Measurements from ENCODE around the gene ANLN.
"Not testable (repeated sequence)": the region's sequence is repeated elsewhere in the genome, so short reads cannot be mapped to it uniquely, and the experiment has no call there.

The ANLN gene

DNA sequence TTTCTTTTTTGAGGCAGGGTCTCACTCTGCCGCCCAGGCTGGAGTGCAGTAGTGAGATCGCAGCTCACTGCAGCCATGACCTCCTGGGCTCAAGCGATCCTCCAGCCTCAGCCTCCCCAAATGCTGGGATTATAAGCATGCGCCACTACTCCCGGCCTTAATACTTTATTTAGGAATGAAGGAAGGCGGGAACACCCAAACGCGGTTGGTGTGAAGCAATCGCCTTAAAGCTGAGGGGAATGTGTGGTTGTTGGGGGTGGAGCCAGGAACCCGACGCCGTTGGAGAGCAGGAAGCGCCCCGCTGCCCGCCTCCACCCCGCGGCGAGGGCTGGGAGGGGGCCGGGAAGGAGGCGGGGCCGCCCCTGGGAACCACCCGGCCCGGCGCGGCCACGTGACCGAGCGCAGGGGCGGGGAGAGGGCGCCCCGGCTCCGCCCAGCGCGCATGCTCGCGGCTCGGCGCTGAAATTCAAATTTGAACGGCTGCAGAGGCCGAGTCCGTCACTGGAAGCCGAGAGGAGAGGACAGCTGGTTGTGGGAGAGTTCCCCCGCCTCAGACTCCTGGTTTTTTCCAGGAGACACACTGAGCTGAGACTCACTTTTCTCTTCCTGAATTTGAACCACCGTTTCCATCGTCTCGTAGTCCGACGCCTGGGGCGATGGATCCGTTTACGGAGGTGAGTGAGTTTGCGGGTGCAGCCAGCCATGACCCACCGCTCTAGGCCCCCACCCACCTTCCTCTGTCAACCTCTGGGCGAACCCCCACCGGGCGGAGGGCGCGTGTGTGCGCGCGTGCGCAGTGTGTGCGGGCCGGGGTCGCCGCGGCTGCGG, at the start of gene ANLN:
ANLN (plus strand) TSS at position 492 of the 828 bp plus-strand sequence; CDS start at position 657, 165 bp downstream.
- DNase-seq (ENCODE audit: low read depth), result peak; percentile 72

DNA sequence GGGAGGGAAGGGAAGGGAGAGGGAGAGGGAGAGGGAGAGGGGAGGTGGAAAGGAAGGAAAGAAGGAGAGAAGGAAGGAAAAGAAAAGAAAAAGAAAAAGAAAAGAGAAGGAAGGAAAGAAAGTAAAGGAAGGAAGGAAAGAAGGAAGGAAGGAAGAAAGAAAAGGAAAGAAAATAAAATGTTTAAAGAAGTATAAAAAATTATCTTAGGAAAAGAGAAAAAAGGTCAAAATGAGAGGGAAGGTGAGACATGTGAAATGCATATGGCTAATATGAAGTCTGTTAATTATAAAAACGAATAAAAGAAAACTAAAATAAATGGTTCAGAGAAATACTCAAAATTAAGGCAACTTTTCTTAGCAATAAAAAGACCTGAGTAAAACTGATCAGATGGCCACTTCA, 46.1 kb upstream of the ANLN start:
- DNase-seq (ENCODE audit: low read depth), result no peak

DNA sequence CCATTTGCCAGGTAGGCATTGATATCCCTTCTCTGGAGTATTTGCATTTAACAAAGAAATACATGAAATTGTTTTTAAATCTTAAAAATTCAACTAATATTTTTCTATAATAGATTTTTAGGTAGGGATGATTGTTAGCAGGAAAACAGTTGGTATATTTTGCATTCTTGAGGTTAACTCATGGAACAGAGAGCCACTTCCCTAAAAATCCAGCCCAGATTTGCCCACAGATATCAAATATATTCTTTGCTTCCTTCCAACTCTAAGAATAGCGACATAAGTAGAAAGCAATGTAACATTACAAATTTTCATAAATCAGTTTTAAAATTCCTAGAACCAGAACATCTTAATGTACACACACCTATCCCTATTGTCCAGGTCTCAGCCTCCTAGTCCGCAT, 45.0 kb upstream of the ANLN start:
- DNase-seq (ENCODE audit: low read depth), result no peak

DNA sequence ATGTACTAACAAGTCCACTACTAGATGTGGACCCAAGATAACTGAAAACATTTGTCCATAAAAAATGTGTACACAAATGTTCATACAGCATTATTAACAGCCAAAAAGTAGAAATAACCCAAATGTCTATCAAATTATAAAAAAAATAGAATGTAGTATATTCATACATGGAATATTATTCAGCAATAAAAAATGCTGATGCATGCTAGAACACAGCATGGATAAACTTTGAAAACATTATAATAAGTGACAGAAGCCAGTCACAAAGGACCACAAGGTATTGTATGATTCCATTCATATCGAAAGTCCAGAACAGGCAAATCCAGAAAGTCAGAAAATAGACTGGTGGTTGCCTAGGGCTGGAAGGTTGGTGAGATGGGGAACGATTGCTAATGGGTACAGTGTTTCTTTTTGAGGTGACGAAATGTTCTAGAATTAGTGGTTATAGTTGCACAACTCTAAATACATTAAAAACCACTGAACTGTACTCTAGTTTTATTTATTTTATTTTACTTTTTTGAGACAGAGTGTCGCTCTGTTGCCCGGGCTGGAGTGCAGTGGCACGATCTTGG, 43.3 kb upstream of the ANLN start:
- no peak for DNase-seq (ENCODE audit: low read depth)

DNA sequence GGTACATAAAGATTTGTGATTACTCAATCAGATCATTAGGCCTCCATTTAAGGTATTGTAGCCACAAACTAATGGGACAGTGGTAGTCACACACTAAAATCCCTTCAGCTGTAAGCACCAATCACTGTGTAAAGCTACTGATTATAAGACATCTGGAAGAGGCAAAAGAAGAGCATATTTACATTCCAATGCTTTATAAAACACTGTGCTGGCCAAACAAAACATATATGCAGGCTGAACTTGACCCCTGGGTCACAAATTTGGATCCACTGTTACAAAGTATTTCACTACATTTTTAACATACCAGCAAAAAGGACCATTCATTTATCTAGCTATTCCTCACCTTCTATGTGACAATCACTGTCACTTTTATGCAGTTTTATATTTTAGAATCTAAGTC, 41.4 kb upstream of the ANLN start:
- no peak for DNase-seq (ENCODE audit: low read depth)

GRCh38 chr7:36348771-36349170, 40.9 kb upstream of the ANLN start:
- DNase-seq (ENCODE audit: low read depth), result no peak

- DNase-seq (ENCODE audit: low read depth), result no peak
Observed at GRCh38 chr7:36349626-36350025, 40.0 kb upstream of the ANLN start.

DNA sequence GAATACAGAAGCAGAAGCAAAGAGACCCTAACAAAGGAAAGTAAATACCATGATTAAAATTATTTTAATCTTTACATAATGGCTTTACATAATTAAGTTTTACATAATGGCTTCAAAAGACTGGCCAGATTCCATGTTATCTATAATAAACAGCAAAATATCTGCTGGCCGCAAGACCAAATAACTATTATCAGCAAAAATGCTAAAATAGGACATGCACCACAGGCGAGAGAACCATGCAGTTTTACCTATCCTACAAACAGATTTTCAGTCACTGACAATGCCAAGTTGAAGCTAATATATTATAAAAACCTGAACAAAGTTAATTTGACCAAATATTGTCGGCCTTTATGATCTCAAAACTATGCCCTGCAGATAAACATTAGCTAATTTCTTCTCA, 34.2 kb upstream of the ANLN start:
- no peak for DNase-seq (ENCODE audit: low read depth)

GRCh38 chr7:36357054-36357453, 32.6 kb upstream of the ANLN start:
- no peak for DNase-seq (ENCODE audit: low read depth)

GRCh38 chr7:36358589-36358988, 31.1 kb upstream of the ANLN start:
- DNase-seq (ENCODE audit: low read depth), result no peak

DNA sequence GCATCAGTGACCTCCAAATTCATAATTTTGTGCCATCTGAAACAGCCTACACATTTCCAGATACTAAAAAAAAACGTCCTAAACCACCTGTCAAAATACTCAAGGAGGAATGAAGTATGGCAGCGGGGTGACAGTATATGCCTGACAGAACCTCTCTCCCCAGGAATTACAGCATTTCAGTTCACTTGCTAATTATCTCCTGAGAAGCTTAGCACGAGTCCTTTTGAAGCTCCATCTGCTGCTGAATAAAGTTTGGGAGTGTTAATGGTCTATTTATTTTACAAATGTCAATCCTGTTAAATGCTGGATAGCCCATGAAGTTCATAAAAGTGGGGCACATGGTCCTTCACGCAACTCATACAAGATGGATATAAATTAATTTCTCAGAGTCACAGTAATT, 29.4 kb upstream of the ANLN start:
- no peak for DNase-seq (ENCODE audit: low read depth)

DNA sequence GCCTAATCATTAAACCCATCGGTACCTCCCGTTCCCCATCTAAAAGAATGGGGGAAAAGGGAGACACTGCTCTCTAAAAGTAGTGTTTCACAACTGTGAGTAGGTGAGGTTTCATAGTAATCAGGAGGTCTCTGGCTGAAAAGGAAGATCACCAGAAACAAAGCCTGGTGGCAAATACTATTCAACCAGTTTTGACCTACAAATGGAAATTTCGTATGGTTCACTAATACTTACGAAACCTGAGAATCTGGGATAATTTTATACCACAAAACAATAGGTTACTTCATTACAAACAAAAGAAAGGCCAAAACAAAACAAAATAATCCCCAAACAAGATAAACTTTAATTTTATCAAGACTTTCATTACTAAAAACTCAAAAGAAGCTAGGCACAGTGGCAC, 28.4 kb upstream of the ANLN start:
- no peak for DNase-seq (ENCODE audit: low read depth)

GRCh38 chr7:36363515-36363914, 26.1 kb upstream of the ANLN start:
- DNase-seq (ENCODE audit: low read depth), result no peak

DNA sequence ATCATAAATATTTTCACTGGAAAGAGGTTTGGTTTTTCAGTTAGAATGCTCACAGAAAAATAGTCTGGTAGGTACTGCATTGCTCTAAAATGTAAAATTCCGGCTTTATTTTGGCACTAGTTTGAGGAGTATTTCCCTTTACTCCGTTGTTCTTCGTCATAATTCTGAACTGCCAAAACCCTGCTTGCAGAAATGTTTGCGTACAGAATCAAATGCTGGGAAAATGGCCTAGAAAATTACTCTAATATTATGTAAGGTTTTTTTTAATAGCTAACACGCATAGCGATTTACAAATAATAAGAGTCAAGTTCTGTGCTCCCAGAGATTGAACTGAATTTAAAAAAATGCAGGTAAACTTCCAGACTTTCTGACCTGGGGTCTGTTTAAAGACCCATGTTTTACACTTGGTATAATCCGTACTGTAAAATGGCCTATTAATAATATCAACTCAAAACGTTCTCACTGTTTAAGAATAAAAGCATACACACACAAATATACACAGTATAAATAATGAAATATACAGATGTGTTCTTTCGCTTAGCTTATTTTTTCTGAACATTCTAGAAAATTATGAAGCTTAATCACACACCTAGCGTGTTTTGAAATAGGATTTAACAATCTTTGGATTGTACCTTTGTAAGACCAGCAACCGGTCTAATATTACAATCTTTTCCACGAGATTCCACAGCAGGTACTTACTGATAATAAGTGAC, 23.5 kb upstream of the ANLN start:
- no peak for DNase-seq (ENCODE audit: low read depth)

- peak; percentile 88 for DNase-seq (ENCODE audit: low read depth)
Observed at GRCh38 chr7:36366718-36367560, 22.7 kb upstream of the ANLN start.

DNA sequence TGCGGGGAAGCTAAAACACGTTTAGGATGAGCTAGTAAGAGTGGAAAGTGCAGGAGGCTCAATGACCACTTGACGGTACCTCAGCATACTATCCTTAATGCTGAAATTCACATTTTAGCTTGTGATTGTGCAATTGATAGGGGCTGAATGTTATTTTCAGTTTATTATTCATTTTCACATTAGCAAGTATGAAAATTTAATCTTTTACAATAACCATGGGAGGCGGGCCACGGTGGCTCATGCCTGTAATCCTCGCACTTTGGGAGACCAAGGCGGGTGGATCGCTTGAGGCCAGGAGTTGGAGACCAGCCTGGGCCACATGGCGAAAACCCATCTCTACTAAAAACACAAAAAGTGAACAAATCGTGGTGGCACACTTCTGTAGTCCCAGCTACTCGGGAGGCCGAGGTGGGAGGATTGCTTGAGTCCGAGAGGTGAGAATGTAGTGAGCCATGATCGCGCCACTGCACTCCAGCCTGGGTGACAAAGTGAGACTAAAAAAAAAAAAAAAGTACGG, 22.0 kb upstream of the ANLN start:
- no peak for DNase-seq (ENCODE audit: low read depth)

- no peak for DNase-seq (ENCODE audit: low read depth)
Observed at GRCh38 chr7:36368496-36368895, 21.2 kb upstream of the ANLN start.

- no peak for DNase-seq (ENCODE audit: low read depth)
Observed at GRCh38 chr7:36369171-36369570, 20.5 kb upstream of the ANLN start.

DNA sequence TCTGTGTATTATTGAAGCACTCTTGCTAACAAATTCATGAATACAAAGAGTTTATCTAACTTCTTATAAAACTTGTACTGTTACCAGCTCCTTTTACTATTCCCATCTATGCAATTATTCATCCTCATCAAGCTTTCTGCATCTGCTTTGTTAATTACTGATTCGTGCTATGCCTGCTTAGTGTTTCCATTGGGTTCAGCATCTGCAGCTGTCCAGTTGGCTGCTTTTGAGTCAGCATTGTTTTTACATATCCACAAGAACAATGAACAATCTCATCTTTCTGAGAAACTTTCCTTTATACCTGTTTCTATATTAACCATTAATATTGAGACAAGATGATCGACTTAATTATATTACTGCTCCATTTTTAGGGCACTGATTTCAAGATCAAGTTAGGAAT, 19.6 kb upstream of the ANLN start:
- no peak for DNase-seq (ENCODE audit: low read depth)

DNA sequence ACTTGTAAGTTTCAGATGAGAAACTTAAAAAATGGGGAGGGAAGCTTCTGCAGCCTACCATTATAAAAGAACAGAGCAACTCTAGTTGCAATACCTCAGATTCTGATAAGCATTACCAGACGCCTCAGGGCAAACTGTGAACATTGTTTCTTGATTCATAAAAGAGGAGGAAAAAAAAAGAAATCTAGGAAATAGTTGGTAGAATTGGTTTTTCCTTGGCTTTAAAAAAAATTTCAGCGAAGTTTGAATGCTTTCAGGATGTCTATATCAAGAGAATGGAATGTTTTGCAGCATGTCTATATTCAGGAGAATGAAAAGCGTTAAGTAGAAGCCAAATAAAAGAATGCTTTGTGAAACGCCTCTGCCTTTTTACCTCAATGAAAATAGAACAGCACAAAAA, 17.5 kb upstream of the ANLN start:
- DNase-seq (ENCODE audit: low read depth), result no peak

DNA sequence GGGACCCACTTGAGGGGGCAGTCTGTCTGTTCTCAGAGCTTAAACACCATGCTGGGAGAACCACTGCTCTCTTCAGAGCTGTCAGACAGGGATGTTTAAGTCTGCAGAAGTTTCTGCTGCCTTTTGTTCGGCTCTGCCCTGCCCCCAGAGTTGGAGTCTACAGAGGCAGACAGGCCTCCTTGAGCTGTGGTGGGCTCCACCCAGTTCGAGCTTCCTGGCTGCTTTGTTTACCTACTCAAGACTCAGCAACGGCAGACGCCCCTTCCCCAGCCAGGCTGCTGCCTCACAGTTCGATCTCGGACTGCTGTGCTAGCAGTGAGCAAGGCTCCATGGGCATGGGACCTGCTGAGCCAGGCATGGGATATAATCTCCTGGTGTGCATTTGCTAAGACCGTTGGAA, 11.1 kb upstream of the ANLN start:
- DNase-seq (ENCODE audit: low read depth), result not testable (repeated sequence)

All from stimulated activated CD4-positive, alpha-beta T cell treated with anti-CD3 and anti-CD28 coated beads, Interleukin-2, amount 100 ng/mL, for 4 hours (primary cell).